UCSD-AML1 (cell line): Measurements from ENCODE around the gene C12orf42.
"Not testable (repeated sequence)": the region's sequence is repeated elsewhere in the genome, so short reads cannot be mapped to it uniquely, and the experiment has no call there.

Experiments used
- DNase-seq: peaks from one replicate; lab custom pipeline; 2025; ENCODE audit not compliant: unreplicated experiment; lab: John Stamatoyannopoulos, UW

The C12orf42 gene

DNA sequence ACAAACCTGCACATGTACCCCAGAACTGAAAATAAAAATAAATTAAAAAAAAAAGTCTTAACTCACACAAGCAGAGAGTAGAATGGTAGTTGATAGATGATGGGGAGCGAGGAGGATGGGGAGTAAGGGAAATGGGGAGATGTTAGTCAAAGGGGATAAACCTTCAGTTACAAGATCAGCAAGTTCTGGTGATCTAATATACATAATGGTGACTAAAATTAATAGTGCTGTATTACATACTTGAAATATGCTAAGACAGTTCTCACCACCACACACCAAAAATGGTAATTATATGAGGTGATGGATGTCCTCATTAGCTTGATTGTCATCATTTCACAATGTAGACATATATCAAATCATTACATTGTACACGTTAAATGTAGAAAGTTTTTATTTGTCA, 3.2 kb upstream of the C12orf42 start:
- DNase-seq, result no peak

DNA sequence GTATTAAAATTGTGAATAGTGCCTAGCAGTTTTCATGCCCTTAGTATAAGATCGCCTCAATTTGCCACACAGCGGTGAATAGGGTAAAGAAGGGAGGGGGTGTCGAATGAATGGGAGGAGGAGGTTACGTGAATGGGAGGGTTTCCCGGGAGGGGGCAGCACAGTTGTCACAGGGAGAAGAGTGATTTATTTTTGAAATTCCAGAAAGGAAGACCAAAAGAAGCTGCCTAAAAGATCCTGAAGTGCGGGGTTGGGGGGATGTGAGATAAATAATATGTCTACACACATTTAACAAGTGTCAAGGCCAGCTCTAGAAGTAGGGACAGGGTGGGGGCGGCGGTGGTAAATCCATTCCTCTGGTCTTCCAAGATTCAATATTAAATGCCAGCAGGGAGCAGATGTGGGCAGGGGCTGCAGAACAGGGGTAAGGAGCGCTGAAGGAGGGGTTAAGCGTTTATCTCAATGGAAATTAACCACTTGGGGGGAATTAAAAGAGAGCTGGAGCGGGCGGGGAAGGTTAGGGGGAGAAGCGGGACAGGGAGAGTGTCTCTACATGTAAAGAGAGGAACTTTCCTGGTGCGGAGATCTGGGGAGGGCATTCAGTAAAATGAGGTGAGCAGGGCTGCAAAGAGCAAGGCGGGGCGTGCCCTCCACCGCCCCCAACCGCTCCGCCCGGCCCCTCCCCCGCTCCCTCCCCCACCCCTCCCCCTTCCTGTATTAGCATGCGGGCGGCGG, 867 bp downstream of the C12orf42 start:
- no peak for DNase-seq

DNA sequence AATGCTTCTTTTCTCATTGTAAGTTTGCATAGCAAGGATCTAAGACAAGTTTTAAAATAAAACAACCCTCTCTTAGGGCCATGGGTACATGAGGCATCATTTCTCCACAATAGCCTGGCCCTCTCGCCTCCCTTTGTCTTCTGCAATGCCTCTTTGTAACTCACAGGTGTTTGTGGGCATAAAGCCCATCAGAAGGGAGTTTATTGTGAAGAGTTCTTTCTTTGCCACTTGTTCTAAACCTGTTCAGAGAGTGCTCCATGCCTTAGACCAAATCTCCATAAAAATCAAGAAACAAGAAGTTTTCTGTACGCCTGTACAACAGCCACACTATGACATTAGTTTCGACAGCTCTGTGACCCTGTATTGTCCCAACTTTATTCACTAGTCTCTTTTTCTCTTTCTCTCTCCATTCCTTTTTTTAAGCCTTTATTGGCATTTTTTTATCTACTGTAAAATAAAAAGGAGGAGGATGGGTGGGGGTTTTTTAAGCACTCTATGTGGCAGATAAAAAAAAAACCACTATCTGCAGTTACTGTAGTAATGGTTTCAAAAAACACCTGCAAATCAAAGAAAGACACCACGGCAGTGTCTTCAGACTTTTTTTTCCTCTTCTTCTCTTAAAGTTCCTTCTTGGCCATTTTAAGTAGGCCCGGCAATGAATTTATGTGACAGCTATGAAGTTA, 1.6 kb downstream of the C12orf42 start:
- no peak for DNase-seq

DNA sequence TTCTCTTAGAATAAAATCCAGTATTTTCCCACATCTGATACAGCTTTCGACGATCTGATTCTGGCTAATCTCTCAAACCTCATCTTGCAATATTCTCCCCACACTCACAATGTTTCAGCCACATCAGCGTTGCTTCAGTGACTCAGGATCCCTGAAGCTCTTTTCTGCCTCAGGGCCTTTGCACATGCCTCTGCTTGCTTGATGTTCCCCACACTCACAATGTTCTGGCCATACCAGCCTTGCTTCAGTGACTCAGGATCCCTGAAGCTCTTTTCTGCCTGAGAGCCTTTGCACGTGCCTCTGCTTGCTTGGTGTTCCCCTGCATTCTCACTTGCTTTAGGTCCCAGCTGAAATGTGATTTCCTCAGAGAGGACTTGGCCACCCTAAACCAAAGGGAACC, 2.6 kb downstream of the C12orf42 start:
- no peak for DNase-seq

DNA sequence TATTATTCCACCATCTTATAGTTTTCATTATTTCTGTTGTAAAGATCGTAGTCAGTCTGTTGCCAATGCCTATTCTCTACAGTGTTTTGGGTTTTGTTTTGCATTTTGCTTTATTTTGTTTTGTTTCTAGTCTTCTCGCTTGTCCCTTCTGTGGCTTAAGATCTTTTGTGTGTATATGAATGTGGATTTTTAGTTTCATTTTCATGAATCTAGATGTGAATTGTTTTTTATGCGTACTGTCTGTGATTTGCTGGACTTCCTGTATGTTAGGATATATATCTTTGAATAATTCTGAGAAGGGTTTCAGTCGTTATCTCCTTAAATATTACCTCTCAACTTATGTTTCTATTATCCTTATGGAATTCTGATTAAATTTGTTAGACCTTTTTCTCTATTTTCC, 13.4 kb downstream of the C12orf42 start:
- no peak for DNase-seq

DNA sequence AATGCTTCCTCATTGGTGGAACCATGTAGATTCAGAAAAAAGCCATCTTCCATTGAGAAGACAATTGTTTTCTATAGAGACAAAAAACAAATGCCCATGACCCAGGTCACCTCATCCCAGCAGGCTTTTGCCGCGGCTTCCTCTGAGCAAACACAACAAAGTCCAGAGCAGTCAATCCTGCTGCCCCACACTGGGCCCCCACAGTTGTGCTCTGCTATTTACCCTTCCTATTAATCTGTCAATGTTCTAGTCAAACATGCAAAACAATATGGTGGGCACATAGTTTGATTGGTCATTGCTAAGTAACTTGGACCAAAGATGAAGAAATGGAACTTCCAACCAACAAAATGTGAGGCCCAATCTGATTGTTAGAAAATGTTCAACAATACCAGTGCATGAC, 20.7 kb downstream of the C12orf42 start:
- no peak for DNase-seq

DNA sequence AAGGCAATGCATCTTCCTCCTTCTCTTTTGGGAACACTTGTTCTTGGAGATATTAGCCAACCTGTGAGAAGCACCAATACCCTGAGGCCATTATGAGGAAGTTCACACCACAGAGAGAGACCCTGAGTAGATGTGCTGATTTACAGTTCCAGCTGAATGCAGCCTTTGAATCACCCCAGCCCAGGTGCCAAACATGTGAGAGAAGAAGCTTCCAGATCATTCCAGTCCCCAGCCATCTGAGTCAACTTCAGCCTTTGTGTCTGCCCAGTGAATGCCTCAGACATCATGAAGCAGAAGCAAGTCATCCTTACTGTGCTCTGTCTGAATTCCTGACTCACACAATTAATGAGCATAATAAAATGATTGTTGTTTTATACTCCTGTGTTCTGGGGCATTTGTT, 25.1 kb downstream of the C12orf42 start:
- DNase-seq, result no peak

DNA sequence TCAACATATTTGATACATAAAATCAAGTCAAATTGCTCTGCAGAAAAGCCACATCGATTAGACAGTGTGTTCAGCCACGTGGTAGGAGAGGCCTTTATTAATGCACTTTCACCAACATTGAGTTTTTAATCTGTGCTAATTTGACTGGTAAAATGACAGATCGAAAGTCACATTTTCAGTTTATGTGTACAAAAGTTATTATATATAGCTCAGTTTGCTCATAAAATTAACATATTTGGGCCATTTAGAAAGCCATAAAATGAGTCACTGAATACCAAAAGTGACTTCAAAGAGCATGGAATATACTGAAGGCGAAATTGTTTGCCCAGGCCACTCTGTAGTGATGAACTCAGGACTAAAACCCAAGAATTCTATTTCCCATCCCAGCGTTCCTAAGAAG, 26.0 kb downstream of the C12orf42 start:
- no peak for DNase-seq

DNA sequence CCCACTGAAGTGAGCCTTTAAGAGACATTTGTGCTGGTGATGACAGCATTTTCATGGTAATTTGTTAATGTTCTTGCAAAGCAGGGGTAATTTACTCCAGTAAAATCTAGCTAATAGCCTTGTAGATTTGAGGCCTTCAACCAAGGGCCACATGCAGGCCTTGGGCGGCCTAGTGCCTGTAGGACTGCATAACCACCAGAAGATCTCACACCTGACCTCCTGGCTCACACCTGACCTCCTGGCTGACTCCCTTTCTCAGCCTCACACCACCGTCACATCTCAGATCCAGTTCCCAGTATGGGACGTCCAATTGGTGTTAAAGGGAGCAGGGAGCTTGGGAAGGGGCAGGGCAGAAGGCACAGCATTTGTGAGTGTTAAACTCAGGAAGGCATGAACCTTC, 26.9 kb downstream of the C12orf42 start:
- no peak for DNase-seq

DNA sequence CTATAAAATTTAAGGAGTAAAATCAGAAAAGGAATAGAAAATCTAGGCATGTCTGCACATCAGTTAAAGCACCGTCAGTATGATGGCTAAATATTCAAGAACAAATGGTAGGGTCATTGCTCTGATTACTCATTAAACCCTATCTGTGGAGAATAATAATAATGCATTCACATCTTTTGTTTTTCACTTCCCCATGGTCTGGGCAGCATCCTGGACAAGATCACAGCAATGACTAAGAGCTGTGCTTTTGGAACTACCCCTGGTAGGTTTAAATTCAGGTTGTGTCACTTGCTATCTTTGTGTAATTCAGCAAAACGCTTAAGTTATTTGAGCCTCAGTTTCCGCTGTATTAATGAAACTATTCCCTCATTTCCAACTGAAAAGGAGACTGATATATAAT, 33.1 kb downstream of the C12orf42 start:
- no peak for DNase-seq

DNA sequence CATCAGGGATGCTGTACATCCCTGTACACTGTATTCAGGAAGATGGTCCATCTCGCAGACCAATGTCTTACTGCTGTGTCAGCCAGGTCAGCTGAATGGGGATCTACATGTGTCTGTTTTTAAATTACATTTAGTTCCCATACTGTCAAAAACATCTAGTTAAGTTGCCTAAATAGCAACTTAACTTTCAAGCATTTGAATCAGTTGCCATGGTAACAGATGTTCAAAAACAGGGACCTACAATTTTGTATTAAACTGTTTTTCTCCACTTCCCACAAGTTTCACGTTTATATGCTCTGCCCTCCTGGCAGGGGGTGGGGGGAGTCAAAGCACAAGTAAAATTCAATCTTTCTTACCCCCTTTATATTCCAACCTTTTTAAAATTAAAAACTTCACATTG, 38.3 kb downstream of the C12orf42 start:
- DNase-seq, result no peak

DNA sequence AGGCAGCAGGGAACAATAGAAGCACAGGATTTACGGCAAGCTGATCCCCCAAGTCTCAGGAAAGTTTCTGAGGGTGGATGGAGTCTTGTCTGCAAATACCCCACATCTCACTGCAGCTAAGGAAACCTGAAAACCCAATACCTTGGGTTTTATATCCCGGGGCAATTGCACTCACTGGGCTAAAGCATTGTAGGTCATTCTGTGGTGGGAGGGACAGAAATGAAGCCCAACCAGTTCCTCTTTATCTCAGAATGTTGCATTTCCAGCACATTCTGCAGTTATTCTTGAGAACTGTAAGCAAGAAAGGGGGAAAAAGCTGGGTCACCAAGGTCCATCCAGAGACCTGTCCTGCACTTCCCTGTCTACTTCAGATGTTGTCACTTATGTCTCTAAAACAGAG, 39.8 kb downstream of the C12orf42 start:
- DNase-seq, result no peak

DNA sequence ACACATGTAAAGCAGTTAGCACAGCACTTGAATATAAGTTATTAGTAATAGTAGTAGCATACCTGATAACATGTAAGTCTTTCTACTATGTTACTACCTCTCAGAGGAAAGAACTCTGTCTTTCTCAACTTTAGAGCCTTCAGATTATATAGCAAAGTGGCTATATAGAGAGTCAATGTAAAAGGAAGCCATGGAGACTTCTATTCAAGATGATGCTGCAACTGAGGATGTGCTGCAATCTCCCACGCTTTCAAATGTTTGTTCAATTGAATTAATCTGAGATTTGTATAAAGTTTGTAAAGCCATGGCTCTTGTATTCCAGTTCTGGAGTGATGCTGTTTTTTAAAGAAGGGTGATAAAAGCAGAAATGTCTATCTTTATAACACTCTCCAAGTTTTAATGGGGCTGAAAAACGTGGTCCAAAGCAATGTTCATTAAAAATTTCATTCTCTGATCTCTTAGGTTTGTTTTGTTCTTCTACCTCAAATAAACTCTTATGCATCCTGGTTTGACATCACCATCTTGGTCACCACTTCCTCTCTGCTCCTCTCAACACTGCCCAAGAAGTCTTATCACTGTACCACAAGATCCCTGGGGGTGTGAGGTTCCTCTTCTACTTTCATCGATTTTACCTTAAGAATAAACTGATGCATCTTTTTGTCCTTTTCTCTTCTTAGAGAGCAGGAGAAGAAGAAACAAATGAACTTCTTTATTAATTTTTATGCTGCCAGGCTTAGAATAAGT, 40.6 kb downstream of the C12orf42 start:
- DNase-seq, result no peak

DNA sequence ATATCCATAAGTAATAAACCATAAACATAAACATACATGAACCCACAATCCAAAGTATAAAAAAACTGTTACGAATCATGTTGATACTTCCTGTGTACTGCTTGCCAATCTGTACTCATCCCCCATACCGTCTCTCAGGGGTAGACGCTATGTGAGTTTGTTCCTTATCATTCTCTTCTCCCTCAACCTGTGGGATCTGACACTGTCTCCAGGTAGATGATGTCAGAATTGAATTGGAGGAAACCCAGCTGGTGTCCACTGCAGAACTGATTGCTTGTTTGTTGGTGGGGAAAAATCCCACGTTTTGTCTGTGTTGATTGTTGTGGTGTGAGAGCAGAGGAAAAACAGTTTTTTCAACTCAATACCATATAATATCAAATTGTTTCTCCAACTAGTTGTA, 50.8 kb downstream of the C12orf42 start:
- DNase-seq, result no peak

DNA sequence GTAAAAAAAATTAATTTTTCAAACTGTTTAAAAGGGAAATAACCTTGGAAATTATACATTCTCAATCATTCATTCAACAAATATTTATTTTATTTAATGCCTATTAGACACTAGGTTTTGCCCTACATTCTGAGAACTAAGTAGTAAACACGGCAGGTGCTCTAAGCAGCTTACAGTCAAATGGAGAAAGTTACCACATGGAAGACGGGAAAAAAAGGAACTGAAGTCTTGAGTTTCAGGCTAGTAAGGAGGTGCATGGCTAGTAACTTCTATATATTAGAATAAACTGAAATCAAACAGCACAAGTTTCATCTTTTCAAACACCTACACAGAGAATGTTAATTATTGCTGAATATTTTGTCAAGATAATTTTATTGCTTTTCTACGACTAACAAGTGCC, 52.9 kb downstream of the C12orf42 start:
- DNase-seq, result no peak

DNA sequence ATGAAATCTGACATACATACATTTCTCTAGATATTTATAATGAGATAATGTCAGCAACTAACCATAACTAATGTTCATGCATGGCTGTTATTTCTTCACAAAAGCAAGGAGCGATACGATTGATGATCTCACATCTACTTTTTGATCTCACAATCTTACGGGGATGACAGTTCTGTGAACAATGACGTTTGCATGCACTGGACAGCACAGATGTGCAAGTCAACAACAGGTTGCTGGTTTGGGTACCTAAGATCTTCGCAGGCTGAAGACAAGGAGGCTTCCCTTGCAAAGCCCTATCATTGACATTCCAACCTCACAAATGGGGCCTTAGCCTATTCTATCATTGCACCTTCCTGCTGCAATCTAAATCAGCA, 53.6 kb downstream of the C12orf42 start:
- no peak for DNase-seq

DNA sequence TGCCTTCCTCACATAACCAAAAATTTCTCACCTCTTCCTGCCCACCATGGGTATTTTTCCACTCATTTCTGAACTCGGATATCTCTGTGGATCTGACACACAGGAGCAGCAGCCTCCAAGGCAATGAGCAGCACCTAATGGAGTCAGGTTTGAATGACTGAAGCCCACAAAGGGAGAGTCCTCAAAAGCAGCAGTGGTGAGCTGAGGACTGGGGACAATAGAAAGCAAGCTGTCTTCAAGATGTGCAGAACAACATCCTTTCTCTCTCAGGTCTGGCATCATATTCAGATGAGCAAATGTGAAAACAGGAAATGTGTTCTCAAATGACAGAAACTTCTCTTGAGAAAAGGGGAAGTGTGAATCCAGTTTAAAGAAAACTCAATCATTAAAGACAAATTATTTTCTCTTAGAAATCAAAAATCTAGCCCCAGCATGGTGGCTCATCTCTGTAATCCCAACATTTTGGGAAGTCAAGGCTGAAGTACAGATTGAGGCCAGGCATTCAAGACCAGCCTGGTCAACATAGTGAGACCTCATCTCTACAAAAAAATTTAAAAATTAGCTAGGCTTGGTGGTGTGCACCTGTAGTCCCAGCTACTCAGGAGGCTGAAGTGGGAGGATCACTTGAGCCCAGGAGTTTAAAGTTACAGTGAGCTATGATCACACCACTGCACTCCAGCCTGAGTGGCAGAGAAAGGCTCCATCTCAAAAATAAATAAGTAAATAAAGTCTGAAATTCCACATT, 54.2 kb downstream of the C12orf42 start:
- DNase-seq, result no peak

DNA sequence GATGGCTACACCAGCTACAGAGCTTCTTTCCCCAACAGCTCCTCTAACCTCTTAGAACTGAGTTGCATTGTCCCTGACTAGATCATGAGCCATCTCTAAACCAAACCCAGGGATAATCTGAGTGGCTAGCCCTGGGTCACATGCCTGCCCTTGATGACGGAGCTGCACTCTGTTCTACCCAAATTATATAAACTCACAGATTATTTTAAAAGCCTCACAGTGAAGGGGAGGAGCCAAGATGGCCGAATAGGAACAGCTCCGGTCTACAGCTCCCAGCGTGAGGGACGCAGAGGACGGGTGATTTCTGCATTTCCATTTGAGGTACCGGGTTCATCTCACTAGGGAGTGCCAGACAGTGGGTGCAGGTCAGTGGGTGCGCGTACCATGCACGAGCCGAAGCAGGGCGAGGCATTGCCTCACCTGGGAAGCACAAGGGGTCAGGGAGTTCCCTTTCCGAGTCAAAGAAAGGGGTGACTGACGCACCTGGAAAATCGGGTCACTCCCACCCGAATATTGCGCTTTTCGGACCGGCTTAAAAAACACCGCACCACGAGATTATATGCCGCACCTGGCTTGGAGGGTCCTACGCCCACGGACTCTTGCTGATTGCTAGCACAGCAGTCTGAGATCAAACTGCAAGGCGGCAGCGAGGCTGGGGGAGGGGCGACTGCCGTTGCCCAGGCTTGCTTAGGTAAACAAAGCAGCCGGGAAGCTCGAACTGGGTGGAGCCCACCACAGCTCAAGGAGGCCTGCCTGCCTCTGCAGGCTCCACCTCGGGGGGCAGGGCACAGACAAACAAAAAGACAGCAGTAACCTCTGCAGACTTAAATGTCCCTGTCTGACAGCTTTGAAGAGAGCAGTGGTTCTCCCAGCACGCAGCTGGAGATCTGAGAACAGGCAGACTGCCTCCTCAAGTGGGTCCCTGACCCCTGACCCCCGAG, 61.3 kb downstream of the C12orf42 start:
- DNase-seq, result not testable (repeated sequence)

DNA sequence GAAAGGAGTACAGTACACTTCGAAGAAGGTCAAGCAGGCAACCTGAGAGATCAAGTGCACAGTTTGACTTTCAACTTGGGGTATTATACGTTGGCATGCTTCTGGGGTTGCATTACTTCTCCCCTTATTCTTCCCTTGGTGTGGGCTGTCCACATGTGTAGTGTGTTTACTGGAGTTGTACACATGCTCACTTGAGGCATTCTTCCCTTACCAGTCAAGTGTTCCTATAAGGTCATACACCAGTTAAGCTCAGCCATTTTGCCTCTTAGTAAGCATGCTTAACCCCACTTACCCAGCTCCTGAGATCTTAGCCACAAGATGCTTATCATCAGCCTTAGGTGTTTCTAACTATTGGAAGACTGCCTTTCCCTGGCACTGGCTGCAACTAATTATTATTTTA, 63.8 kb downstream of the C12orf42 start:
- no peak for DNase-seq

DNA sequence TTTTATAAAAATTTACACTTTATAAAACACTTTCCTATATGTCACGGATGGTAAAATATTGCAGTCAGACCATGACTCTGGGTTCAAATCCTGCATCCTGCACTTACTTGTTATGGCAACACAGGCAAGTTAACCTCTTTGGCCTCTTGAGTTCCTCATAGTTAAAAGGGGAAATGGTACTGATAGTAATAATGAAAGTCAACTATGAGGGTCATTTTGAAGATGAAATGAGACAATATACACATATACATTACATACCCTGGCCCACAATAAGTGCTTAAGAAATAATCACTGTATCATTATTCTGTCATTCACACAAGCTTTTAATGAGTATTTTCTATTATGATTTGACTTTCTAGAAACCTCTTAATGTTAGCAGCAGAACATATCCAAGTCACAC, 64.4 kb downstream of the C12orf42 start:
- DNase-seq, result no peak
